ENCODE measurements around the gene TMEM69.

The TMEM69 gene

DNA sequence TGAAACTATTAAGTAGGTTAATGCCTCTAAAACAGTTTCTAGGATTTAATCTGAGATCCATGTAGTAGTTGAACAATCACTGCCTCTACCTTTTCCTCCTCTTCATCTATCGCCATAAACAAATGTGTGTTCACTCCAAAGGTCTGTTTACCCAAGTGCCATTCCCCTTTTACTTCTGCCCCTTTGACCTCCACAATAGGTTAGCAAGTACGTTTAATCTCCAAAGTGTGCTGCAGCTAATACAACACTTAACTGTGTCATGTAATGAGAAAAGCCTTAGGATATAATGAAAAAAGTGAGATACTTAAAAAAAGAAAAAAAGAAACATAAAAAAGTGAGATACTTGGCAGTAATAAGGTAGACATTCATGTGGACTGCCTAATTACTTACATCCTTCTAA is 29.8 kb upstream of the TMEM69 start:
- Histone ChIP-seq H3K4me3 (ENCODE audit: low read length in 2 of 2) (no peak overlapping the region), H2BK12ac (ENCODE audit: low read length) (no peak overlapping the region), H3K9me3 (replicated peaks in 1 of 2; ENCODE audit: control insufficient read depth in 2 of 2, insufficient read depth in 1 of 2, low read depth in 1 of 2, low read length in 2 of 2) (no peaks in the 10 kb centered on the region), H4K91ac (ENCODE audit: low read depth, low read length, poor library complexity) (no peak overlapping the region), H2AK5ac (ENCODE audit: low read depth, low read length) (no peak overlapping the region), H3K18ac (ENCODE audit: low read length) (no peak overlapping the region), H3K23ac (ENCODE audit: low read depth, low read length, poor library complexity) (no peak overlapping the region), H3K27ac (replicated peaks; ENCODE audit: low read length) (no peak overlapping the region), H4K8ac (ENCODE audit: low read depth, low read length) (no peak overlapping the region), H3K79me1 (ENCODE audit: low read depth, low read length) (peaks cover 4% of the 10 kb centered on the region), H3K4me1 (ENCODE audit: control insufficient read depth in 2 of 2, insufficient read depth in 1 of 2, low read depth in 1 of 2, low read length in 2 of 2) (no peaks in the 10 kb centered on the region), H3K4ac (ENCODE audit: low read length) (no peak overlapping the region), H3K9ac (ENCODE audit: low read depth, low read length, poor library complexity) (no peak overlapping the region), H3K4me2 (ENCODE audit: insufficient read depth, low read length, poor library complexity, severe bottlenecking) (no peak overlapping the region), H2AFZ (ENCODE audit: low read length) (no peak overlapping the region), H3K36me3 (replicated peaks in 1 of 2; ENCODE audit: control insufficient read depth in 2 of 2, insufficient read depth in 2 of 2, low read length in 2 of 2) (peaks cover 28 to 84% of the 10 kb centered on the region in 2 donors), H3K27me3 (ENCODE audit: control insufficient read depth in 3 of 3, insufficient read depth in 3 of 3, low read depth in 1 of 3, low read length in 3 of 3) (no peaks in the 10 kb centered on the region), H2BK120ac (ENCODE audit: low read depth, low read length) (no peak overlapping the region), H3K14ac (ENCODE audit: low read length) (no peak overlapping the region), H2BK5ac (ENCODE audit: low read length) (no peak overlapping the region), H2BK15ac (ENCODE audit: low read length) (no peak overlapping the region)
- WGBS, 2 donors (ENCODE audit: extremely low coverage in 2 of 2, insufficient read length in 2 of 2, insufficient replicate concordance in 1 of 2) = no CpG with 5 or more reads among the region's 2 CpGs
- no peak for DNase-seq (ENCODE audit: low spot score)

DNA sequence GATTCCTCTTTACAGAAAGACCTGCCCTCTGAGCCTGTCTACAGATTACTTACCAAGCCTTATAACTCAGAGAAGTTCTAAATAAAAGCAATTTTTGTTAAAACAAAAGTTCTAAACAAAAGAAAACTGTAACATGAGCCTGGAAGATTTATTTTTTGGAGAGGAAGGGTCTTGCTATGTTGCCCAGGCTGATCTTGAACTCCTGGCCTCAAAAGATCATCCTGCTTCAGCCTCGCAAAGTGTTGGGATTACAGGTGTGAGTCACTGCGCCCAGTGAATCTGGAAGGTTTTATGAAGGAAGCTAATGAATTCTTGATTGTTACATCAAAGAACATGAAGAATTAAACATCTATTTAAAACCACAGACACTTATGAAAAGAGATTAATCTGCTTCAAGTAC is 28.8 kb upstream of the TMEM69 start:
- H3K79me1 ChIP-seq (ENCODE audit: low read depth, low read length) = peaks cover 4% of the 10 kb centered on the region
- H3K23ac ChIP-seq (ENCODE audit: low read depth, low read length, poor library complexity) = no peak overlapping the region
- no peak overlapping the region for H2BK120ac ChIP-seq (ENCODE audit: low read depth, low read length)
- H3K9me3 ChIP-seq (replicated peaks in 1 of 2; ENCODE audit: control insufficient read depth in 2 of 2, insufficient read depth in 1 of 2, low read depth in 1 of 2, low read length in 2 of 2) = no peaks in the 10 kb centered on the region
- H3K27me3 ChIP-seq (ENCODE audit: control insufficient read depth in 3 of 3, insufficient read depth in 3 of 3, low read depth in 1 of 3, low read length in 3 of 3) = no peaks in the 10 kb centered on the region
- no peak overlapping the region for H3K4ac ChIP-seq (ENCODE audit: low read length)
- no peak overlapping the region for H2AK5ac ChIP-seq (ENCODE audit: low read depth, low read length)
- no peak overlapping the region for H3K18ac ChIP-seq (ENCODE audit: low read length)
- H2AFZ ChIP-seq (ENCODE audit: low read length) = no peak overlapping the region
- no peaks in the 10 kb centered on the region for H3K4me1 ChIP-seq (ENCODE audit: control insufficient read depth in 2 of 2, insufficient read depth in 1 of 2, low read depth in 1 of 2, low read length in 2 of 2)
- no peak overlapping the region for H3K14ac ChIP-seq (ENCODE audit: low read length)
- H3K27ac ChIP-seq (replicated peaks; ENCODE audit: low read length) = no peak overlapping the region
- no peak overlapping the region for H2BK15ac ChIP-seq (ENCODE audit: low read length)
- H3K4me3 ChIP-seq (ENCODE audit: low read length in 2 of 2) = no peak overlapping the region
- no peak overlapping the region for H4K91ac ChIP-seq (ENCODE audit: low read depth, low read length, poor library complexity)
- no CpG with 5 or more reads among the region's 2 CpGs for WGBS, 2 donors (ENCODE audit: extremely low coverage in 2 of 2, insufficient read length in 2 of 2, insufficient replicate concordance in 1 of 2)
- H2BK5ac ChIP-seq (ENCODE audit: low read length) = no peak overlapping the region
- H4K8ac ChIP-seq (ENCODE audit: low read depth, low read length) = no peak overlapping the region
- H3K36me3 ChIP-seq (replicated peaks in 1 of 2; ENCODE audit: control insufficient read depth in 2 of 2, insufficient read depth in 2 of 2, low read length in 2 of 2) = peaks cover 27 to 79% of the 10 kb centered on the region in 2 donors
- DNase-seq (ENCODE audit: low spot score) = no peak
- H3K4me2 ChIP-seq (ENCODE audit: insufficient read depth, low read length, poor library complexity, severe bottlenecking) = no peak overlapping the region
- no peak overlapping the region for H3K9ac ChIP-seq (ENCODE audit: low read depth, low read length, poor library complexity)
- no peak overlapping the region for H2BK12ac ChIP-seq (ENCODE audit: low read length)

DNA sequence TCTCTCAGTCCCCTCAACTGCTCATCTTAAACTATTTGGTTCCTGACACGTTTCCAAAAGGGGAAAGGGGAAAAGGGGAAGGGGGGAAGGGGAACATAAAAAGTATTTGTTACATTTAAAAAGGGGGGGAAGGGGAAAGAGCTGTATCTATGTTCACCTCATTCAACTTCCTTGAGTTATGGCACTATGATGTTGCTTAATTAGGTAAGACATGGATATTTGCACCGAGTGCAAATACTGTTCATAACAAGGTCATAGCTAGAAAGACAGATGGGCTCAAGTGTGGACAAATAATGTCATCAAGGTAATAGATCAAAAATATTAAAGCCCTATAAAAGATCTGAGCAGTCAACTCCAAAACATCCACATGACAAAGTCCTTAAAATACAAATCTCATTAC is 27.6 kb upstream of the TMEM69 start:
- no peak overlapping the region for H2AFZ ChIP-seq (ENCODE audit: low read length)
- no peak for DNase-seq (ENCODE audit: low spot score)
- no peak overlapping the region for H2BK15ac ChIP-seq (ENCODE audit: low read length)
- no peak overlapping the region for H3K18ac ChIP-seq (ENCODE audit: low read length)
- H3K36me3 ChIP-seq (replicated peaks in 1 of 2; ENCODE audit: control insufficient read depth in 2 of 2, insufficient read depth in 2 of 2, low read length in 2 of 2) = peaks cover 21 to 68% of the 10 kb centered on the region in 2 donors
- H2AK5ac ChIP-seq (ENCODE audit: low read depth, low read length) = no peak overlapping the region
- H3K14ac ChIP-seq (ENCODE audit: low read length) = no peak overlapping the region
- no peak overlapping the region for H3K4me3 ChIP-seq (ENCODE audit: low read length in 2 of 2)
- peaks cover 5% of the 10 kb centered on the region for H3K79me1 ChIP-seq (ENCODE audit: low read depth, low read length)
- no peak overlapping the region for H3K27ac ChIP-seq (replicated peaks; ENCODE audit: low read length)
- H4K91ac ChIP-seq (ENCODE audit: low read depth, low read length, poor library complexity) = no peak overlapping the region
- H3K4me1 ChIP-seq (ENCODE audit: control insufficient read depth in 2 of 2, insufficient read depth in 1 of 2, low read depth in 1 of 2, low read length in 2 of 2) = no peaks in the 10 kb centered on the region
- WGBS, 2 donors (ENCODE audit: extremely low coverage in 2 of 2, insufficient read length in 2 of 2, insufficient replicate concordance in 1 of 2) = no CpG with 5 or more reads among the region's 2 CpGs
- no peak overlapping the region for H3K9ac ChIP-seq (ENCODE audit: low read depth, low read length, poor library complexity)
- H2BK12ac ChIP-seq (ENCODE audit: low read length) = no peak overlapping the region
- H3K4ac ChIP-seq (ENCODE audit: low read length) = no peak overlapping the region
- no peaks in the 10 kb centered on the region for H3K27me3 ChIP-seq (ENCODE audit: control insufficient read depth in 3 of 3, insufficient read depth in 3 of 3, low read depth in 1 of 3, low read length in 3 of 3)
- H3K23ac ChIP-seq (ENCODE audit: low read depth, low read length, poor library complexity) = no peak overlapping the region
- no peak overlapping the region for H2BK5ac ChIP-seq (ENCODE audit: low read length)
- no peak overlapping the region for H3K4me2 ChIP-seq (ENCODE audit: insufficient read depth, low read length, poor library complexity, severe bottlenecking)
- no peak overlapping the region for H4K8ac ChIP-seq (ENCODE audit: low read depth, low read length)
- H2BK120ac ChIP-seq (ENCODE audit: low read depth, low read length) = no peak overlapping the region
- no peaks in the 10 kb centered on the region for H3K9me3 ChIP-seq (replicated peaks in 1 of 2; ENCODE audit: control insufficient read depth in 2 of 2, insufficient read depth in 1 of 2, low read depth in 1 of 2, low read length in 2 of 2)

DNA sequence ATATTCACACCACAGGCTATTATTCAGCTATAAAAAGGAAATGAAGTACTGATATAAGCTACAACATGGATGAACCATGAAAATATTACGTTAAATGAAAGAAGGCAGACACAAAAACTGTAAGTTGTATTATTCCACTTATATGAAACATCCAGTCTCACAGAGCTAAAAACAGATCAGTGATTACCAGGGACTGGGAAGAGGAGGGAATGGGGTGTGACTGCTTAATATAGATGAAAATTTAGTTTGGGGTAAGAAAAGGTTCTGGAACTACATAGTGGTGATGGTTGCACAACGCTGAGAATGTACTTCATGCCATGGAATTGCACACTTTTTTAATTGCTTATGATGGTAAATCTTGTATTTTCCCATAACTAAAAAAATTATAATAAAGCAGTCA is 21.1 kb upstream of the TMEM69 start:
- Histone ChIP-seq H3K36me3 (replicated peaks in 1 of 2; ENCODE audit: control insufficient read depth in 2 of 2, insufficient read depth in 2 of 2, low read length in 2 of 2) (peaks cover 0 to 17% of the 10 kb centered on the region in 2 donors), H4K91ac (ENCODE audit: low read depth, low read length, poor library complexity) (no peak overlapping the region), H3K9me3 (replicated peaks in 1 of 2; ENCODE audit: control insufficient read depth in 2 of 2, insufficient read depth in 1 of 2, low read depth in 1 of 2, low read length in 2 of 2) (no peaks in the 10 kb centered on the region), H3K18ac (ENCODE audit: low read length) (no peak overlapping the region), H2BK15ac (ENCODE audit: low read length) (no peak overlapping the region), H2BK5ac (ENCODE audit: low read length) (no peak overlapping the region), H2AK5ac (ENCODE audit: low read depth, low read length) (no peak overlapping the region), H3K23ac (ENCODE audit: low read depth, low read length, poor library complexity) (no peak overlapping the region), H3K14ac (ENCODE audit: low read length) (no peak overlapping the region), H3K4me1 (ENCODE audit: control insufficient read depth in 2 of 2, insufficient read depth in 1 of 2, low read depth in 1 of 2, low read length in 2 of 2) (no peaks in the 10 kb centered on the region), H3K27me3 (ENCODE audit: control insufficient read depth in 3 of 3, insufficient read depth in 3 of 3, low read depth in 1 of 3, low read length in 3 of 3) (no peaks in the 10 kb centered on the region), H3K9ac (ENCODE audit: low read depth, low read length, poor library complexity) (no peak overlapping the region), H2BK12ac (ENCODE audit: low read length) (no peak overlapping the region), H3K4ac (ENCODE audit: low read length) (no peak overlapping the region), H3K4me2 (ENCODE audit: insufficient read depth, low read length, poor library complexity, severe bottlenecking) (no peak overlapping the region), H2BK120ac (ENCODE audit: low read depth, low read length) (no peak overlapping the region), H3K27ac (replicated peaks; ENCODE audit: low read length) (no peak overlapping the region), H3K4me3 (ENCODE audit: low read length in 2 of 2) (no peak overlapping the region), H4K8ac (ENCODE audit: low read depth, low read length) (no peak overlapping the region), H3K79me1 (ENCODE audit: low read depth, low read length) (peaks cover 10% of the 10 kb centered on the region), H2AFZ (ENCODE audit: low read length) (no peak overlapping the region)
- DNase-seq (ENCODE audit: low spot score) = no peak
- WGBS, 2 donors (ENCODE audit: extremely low coverage in 2 of 2, insufficient read length in 2 of 2, insufficient replicate concordance in 1 of 2) = no CpG with 5 or more reads among the region's 2 CpGs
